Measurements from ENCODE around the gene FAM81A. TPM values are rescaled to one million over a fixed set of nuclear protein-coding genes. Genes with fewer than 3 reads are reported as not detected.

FAM81A gene
- total and polyA plus RNA-seq, 9 of the 15 experiments (the other 6 are each of a cell fraction or from before 2014, with no cell fraction given): not detected

- no peak for TF ChIP-seq E2F4 (CRISPR knock-in tag; IDR thresholded peaks at IDR 0.05; ENCODE audit: low read depth)
- TF ChIP-seq PYGO2 (tag; IDR thresholded peaks at IDR 0.05): no peak
- TF ChIP-seq ILF3 (IDR thresholded peaks at IDR 0.05; ENCODE audit: borderline replicate concordance): no peak
- TF ChIP-seq ZNF41 (CRISPR knock-in tag; conservative IDR thresholded peaks at IDR 0.05): no peak
- no peak for TF ChIP-seq SREBF2 (CRISPR knock-in tag; IDR thresholded peaks at IDR 0.05)
- TF ChIP-seq CHD2 (IDR thresholded peaks at IDR 0.05; ENCODE audit: low read depth, low read length): no peak
- no peak for TF ChIP-seq RNF2 (IDR thresholded peaks at IDR 0.05)
- TF ChIP-seq DNMT1 (IDR thresholded peaks at IDR 0.05): no peak
- no peak for TF ChIP-seq ZNF785 (CRISPR knock-in tag; IDR thresholded peaks at IDR 0.05)
Observed at GRCh38 chr15:59540654-59541053, 102.7 kb downstream of the FAM81A start (continued).

GRCh38 chr15:59541750-59542149 is 103.8 kb downstream of the FAM81A start:
- no peak overlapping the region for H3K4me3 ChIP-seq
- FAIRE-seq: no peak
- no peaks in the 10 kb centered on the region for H3K36me3 ChIP-seq (ENCODE audit: control insufficient read depth, insufficient read depth, low read length)
- peaks cover 0 to 9% of the 10 kb centered on the region in 2 experiments; a peak in 1 of 5 replicates for H3K27me3 ChIP-seq (ENCODE audit: control insufficient read depth in 2 of 2, insufficient read depth in 2 of 2, low read length in 2 of 2)
- H3K79me2 ChIP-seq (ENCODE audit: control insufficient read depth, insufficient read depth, low read length): no peaks in the 10 kb centered on the region
- in situ Hi-C loops (cut with MboI) (no loop called here), intact Hi-C loops (cut with micrococcal nuclease) (no loop called here)
- H3K4me1 ChIP-seq (replicated peaks in 1 of 2; ENCODE audit: control insufficient read depth in 2 of 2, insufficient read depth in 2 of 2, low read length in 2 of 2): peaks cover 11 to 14% of the 10 kb centered on the region in 2 experiments; a peak in 4 of 5 replicates
- 44% methylated on average over 8 of the region's 8 CpGs for WGBS (ENCODE audit: insufficient coverage, low coverage, missing lambda C conversion rate)
- no peaks in the 10 kb centered on the region for H4K20me1 ChIP-seq (replicated peaks; ENCODE audit: control insufficient read depth, insufficient read depth, low read length)
- H2AFZ ChIP-seq (ENCODE audit: low read depth, low read length): no peak overlapping the region
- no peak overlapping the region for H3K4me2 ChIP-seq (ENCODE audit: insufficient read depth, low read length)
- no TSS peak for BruUV-seq (replicated peaks)
- POLR2A ChIA-PET: no interaction called here
- no peak overlapping the region for H3K27ac ChIP-seq (ENCODE audit: extremely low read depth, low read depth, low read length)
- ATAC-seq: no peak
- no peak for DNase-seq (ENCODE audit: extremely low read depth in 1 of 4, low spot score in 3 of 4)
- H3K9me1 ChIP-seq (ENCODE audit: control insufficient read depth, insufficient read depth, low read length): no peaks in the 10 kb centered on the region
- H3K9ac ChIP-seq (ENCODE audit: insufficient read depth in 1 of 2, low read depth in 2 of 2, low read length in 2 of 2): no peak overlapping the region
- CTCF ChIA-PET (ENCODE audit: low intra/inter-chr PET ratio): no interaction called here
- no peaks in the 10 kb centered on the region for H3K9me3 ChIP-seq (replicated peaks; ENCODE audit: control insufficient read depth, insufficient read depth, low read depth, low read length)
- TF ChIP-seq ZBTB33 (CRISPR knock-in tag; IDR thresholded peaks at IDR 0.05): 0 out of 2 replicates have a peak, but pooled peaks have one; percentile 25
- TF ChIP-seq FOXA1 (IDR thresholded peaks at IDR 0.05; ENCODE audit: borderline replicate concordance): no peak
- TF ChIP-seq ZBTB5 (IDR thresholded peaks at IDR 0.05): no peak
- TF ChIP-seq E2F3 (CRISPR knock-in tag; IDR thresholded peaks at IDR 0.05): no peak
- no peak for TF ChIP-seq HSF4 (CRISPR knock-in tag; IDR thresholded peaks at IDR 0.05; ENCODE audit: borderline replicate concordance)
- TF ChIP-seq ZNF280A (IDR thresholded peaks at IDR 0.05; ENCODE audit: low read depth, partially characterized antibody): no peak
- TF ChIP-seq RAD51 (IDR thresholded peaks at IDR 0.05; ENCODE audit: borderline replicate concordance, low read depth): 0 out of 2 replicates have a peak, but pooled peaks have one; percentile 51

All from K562 (cell line).